Stimulated activated CD4-positive, alpha-beta T cell treated with anti-CD3 and anti-CD28 coated beads, Interleukin-1b, Interleukin-23, amount 100 ng/mL, for 24 hours (primary cell): Measurements from ENCODE around the gene SSBP1.
"Not testable (repeated sequence)": the region's sequence is repeated elsewhere in the genome, so short reads cannot be mapped to it uniquely, and the experiment has no call there.

Source experiments
- DNase-seq, 4 experiments: peaks; one replicate each; pipeline ENCODE4 v3.0.0-alpha.2; 2020; ENCODE audit warnings: low read depth in 4 of 4, low spot score in 1 of 4

SSBP1 gene

DNA sequence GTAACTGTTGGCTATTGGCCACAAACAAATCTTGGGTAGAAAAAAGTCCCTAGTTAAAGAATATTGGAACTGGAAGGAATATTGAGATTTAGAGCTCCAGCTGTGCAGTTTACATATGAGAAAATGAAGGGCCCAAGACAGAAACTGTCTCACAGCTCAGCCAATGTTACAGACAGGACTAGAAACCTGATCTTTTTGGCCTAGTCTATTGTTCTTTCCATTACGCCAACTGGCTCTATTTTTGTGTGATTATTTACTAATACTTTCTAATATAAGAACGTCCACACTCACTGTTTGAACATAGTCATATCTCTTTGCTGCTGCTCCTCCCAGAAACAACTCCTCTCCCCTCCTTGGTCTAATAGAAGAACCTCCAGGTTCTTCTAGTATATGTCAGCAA lies 28.8 kb upstream of the SSBP1 start:
- DNase-seq, result no peak

DNA sequence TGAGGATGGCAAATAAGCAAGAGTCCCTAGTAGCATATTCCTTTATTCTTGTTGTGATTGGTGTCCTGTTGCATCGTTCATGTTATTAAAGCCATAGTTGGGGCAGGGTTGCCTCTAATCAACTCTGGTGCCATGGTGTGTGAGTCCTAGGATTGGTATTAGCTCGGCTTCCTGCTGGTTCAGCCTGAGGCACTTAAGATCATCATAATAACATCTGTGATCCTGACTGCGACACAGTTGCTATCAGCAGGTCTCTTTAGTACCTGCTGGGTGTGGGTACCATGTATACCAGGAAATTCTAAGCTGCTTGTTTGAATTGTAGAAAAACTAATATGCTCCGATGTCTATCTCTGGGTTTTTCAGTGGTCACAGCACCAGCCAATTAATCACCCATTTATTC lies 28.4 kb upstream of the SSBP1 start:
- DNase-seq, result no peak

DNA sequence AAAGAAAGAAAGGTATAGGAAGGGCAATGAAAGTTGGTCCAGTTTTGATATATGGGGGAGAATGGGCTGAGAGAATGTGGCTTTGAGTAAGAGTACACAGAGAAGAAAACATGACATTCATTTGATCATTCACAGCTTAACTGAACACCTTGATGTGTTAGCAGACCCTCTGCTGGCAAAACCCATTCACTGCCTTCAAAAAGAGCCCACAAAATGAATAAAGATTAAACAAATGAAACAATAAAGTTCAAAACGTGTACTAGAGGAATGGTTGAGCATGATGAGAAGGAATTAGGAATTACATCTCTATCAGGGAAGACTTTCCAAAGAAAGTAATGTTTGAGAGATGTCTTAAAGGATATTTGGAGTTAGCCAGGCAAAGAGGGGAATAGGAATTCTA lies 27.9 kb upstream of the SSBP1 start:
- no peak for DNase-seq

DNA sequence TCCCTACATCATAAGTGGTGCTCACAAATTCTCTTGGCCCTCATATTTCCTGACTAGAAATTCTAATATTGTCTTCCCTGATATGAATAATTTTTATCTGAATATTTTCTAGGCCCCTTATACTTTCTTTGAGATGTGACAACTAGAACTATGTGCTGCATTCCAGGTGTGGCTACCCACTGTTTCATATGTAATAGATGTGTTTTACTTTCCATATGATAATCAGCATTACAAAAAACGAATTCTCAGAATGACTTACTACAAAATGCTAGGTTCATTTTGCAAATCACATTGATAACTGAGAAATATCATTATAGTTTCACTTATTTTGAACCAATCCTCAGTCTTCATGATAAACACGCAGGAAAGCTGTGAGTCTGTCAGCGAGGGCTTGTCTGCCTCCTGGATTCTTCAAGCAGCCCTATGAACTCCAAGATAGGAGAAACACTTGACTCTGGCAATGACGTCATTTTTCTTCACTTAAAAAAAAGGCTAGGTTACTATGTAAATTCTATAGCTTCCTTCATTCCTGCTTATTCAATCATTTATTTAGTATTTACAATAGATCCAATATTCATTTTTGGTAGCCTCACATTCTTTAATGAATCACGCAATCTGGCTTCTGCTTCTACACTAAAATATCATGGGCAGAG lies 25.4 kb upstream of the SSBP1 start:
- DNase-seq, result no peak

DNA sequence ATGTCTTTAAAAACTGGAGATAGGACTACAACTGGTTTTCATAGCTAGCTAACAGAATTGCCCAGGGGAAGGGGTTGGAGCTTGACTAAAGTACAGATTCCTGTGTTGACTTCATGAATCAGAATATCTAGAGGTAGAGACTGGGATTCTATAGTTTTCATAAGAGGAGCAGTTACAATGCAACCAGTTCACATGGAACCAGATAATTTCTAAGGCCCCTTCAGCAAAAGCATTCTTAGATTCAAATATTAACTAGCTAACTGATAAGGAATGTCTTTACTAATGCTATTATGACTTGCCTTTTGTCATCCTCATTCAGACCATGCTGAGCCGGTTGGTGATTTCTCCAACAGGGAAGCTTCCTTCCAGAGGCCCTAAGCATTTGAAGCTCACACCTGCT lies 24.3 kb upstream of the SSBP1 start:
- DNase-seq, result no peak

DNA sequence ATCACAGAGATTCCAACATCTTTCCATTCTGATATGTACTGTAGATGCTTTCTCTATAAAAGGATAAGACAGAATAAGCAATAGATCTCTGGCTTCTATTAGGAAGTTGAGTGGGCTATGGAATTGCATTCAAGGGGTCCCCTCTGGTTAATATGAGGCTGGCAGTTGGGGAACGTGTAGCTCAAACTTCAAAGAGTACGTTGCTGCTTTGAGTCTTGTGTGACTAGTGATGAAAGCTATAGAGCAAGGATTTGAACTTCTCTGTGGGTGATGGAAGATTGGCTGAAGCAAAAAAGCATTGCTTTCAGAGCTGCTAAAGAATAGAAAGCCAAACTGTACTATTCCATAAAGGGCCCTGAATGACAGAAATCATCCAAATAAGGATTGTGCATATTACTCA lies 23.6 kb upstream of the SSBP1 start:
- no peak for DNase-seq

DNA sequence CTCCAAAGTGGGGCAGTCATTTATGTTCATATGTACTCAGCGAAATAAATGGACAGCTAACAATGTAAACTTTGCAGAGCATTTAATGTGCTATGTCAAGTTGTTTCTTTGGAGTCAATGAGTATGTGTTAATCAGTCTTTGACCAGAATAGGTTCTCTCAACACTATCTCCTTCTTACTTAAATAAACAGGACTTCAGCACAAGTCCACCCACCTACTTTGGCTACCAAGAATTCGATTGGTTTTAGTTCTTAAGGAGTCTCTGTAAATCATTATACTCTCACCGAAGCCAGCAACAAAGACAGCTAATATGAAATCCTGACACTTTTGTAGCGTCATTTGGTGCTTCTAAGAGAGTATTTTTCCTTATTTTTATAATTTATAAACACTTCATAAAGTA lies 23.1 kb upstream of the SSBP1 start:
- no peak for DNase-seq

DNA sequence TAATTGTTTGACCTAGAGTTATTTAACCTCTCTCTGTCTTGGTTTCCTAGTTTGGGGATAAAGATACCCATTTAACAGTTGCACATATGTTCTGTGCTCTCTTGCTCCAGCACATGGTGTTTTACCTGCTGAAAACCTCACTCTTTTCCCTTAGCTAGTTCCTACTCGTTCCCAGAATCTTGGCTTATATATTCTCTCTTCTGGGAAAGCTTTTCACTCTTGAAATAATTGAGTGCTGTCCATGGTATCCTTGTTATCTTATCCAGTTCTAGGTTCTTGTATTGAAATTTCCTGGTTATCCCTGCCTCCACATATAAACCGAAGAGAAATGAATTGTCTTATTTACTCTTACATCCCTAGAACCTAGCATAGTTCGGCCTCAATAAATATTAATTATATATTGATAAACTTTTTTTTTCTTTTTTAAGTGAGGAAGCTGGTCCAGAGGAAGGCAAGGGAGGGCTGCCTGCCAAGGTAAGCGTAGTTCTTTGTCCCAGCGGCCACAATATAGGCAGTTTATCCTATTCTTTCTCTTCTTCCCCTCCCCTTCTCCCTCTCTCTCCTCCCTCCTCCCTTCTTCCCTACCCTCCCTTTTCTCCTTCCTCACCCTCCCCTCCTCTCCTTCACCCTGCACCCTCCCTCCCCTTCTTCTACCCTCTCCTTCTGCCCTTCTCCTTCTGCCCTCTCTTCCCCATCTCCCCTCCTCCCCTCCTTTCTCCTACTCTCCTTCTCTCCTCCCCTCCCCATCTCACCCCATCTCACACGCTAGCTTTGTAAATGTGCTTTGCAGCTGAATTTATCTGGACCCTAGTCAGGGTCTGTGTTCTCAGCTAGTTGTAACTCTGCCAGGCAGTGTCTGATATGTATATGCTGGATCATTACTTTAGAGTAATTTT lies 22.1 kb upstream of the SSBP1 start:
- DNase-seq, result no peak

DNA sequence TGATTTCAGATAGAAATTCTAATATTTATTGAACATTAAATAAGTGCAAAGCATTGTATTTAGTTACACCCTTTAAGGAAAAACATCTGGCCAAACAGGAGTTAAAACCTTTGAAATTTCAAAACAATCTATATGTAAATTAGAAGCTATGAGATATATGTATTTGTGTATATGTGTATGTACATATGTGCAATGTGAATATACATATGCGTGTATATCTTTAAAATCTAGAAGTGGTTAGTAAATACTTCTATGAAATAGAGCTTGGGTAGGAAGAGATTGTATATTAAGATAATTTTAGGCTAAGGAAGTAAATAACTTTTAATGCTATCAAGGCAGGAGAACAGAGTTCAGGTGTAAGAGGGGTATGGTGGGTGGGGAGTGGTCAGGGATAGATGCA lies 20.7 kb upstream of the SSBP1 start:
- DNase-seq, result no peak

DNA sequence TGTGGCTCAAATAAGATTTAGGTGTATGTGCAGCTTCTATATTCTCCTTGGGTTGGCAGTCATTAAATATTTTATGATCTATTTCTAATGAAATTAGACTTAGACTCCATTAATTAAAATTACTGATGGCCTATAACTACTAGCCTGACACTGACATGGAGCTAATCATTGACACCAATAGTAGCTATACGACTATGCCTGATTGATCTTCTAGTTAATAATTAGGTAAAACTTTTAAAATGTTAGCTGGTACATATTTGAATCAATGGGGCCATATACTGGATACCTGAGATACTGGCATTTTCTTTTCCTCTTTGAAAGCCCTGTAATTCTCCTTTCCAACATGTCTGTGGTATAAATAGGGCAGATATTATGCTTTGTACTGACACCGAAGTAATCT lies 15.6 kb upstream of the SSBP1 start:
- DNase-seq, result no peak

DNA sequence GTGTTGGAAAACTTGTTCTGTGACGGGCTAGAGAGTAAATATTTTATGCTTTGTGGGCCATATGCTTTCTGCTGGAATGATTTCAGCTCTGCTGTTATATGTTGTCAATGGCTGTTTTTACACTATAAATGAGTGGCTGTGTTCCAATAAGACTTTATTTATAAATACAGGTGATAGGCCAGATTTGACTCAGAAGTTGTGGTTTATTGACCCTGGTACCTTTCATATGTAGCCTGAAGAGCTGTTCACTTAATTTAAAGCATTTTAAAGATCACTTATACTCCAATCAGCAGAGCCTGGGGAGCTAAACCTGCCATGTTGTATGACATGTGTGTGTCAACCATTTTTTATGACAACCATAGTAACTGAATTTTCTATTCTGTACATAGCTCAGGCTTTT lies 9.1 kb upstream of the SSBP1 start:
- no peak for DNase-seq

DNA sequence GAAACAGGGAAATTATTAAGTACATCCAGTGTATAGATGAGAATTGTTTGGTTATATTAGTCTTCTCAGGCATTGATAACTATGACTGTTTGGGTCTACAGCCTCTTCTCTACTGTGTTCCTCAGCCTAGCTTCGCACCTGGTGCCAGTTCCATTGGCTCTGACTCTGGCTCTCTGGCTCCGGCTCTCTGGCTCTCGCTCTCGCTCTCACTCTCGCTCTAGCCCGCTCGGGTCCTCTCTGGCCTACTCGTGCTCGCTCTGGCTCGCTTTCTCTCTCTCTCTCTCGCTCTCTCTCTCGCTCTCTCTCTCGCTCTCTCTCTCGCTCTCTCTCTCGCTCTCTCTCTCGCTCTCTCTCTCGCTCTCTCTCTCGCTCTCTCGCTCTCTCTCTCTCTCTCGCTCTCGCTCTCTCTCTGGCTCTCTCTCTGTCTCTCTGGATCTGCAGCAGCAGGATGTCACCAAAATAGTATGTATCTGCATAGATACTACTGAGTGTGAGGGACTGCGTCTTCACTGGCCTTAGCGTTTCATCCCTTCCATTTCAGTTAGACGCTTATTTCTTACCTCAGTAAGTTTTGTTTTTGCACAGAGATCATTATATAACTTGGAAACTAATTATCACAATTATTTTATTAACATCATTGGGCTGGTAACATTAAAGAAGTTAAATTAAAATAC lies 6.5 kb upstream of the SSBP1 start:
- no peak for DNase-seq

DNA sequence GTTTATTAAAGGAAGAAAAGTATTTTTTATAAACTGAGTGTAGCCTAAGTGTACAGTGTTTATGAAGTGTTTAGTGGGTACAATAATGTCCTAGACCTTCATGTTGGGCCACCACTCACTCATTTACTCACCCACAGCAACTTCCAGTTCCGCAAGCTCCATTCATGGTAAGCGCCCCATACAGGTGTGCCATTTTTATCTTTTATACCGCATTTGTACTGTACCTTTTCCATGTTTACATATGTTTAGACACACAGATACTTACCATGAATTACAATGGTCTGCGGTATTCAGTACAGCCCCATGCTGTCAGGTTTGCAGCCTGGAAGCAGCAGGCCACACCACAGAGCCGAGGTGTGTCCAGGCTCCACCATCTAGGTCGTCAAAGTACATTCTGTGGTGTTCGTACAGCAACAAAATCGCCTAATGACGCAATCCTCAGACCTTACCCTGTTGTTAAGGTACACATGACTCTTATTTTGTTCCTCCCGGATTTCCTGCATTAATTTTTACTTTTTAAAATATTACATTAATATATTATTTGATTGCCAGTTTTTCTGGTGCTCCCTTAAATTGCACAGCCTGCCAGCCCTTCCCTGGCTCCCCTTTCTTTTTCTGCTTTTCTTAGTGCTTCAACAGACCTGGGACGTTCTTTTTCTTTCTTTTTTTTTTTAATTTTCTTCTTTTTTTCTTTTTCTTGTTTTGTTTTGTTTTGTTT lies 881 bp upstream of the SSBP1 start:
- no peak for DNase-seq

DNA sequence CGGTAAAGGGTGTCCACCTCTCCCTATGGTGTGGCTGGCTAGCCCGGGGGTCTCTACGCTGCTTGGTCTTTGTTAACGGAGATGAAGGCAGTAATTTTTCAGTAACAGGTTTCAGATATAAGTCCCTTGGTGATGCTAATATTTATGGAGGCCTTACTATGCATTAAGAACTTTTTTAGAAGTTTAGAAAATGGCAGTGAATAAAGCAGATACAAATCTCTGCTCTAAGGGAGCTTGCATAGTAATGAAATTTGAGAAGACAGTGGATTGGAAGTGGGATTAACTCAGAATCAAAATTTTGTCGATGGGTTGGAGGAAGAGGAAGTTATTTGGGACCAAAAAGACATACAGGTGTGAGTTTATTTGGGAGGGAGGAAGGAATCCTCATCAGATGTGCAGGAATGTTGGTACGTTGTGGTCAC lies 445 bp downstream of the SSBP1 start:
- DNase-seq, result no peak

DNA sequence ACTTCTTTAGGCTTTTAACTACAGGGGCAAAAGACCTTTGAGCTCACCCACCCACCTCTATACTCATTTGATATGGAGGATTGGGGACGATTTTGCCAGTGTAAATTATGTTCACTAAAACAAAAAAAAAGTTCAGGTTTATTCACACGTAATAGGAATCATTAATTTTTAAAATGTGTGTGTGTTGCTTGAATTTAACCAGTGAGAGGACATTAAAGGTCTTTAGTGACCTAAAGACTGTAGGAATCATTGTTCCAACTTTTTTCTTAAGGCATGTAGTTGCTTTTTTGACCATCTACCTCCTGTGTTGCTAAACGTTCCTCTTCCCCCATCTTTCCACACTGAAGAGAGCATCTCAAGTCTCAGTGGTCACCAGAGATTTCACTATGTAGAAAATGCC lies 1.1 kb downstream of the SSBP1 start:
- no peak for DNase-seq

DNA sequence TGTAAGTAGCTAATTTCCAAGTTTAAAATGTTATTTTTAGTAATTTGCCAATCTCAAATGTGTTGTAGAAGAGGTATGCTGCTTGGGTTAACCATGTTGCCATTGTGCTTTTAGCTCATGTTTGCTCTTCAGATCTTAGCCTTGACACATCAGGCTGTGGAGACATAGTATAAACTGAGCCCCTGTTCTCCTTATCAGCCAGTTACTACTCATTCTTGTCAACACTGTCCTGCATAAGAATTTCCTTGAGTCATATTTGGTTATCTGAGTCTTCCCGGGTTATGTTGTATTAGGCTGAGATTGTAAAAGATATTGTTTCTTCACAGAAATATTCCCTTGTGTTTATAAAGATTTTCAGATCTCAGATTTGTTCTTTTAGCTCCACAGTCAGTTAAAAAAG lies 4.1 kb downstream of the SSBP1 start:
- DNase-seq, result no peak

DNA sequence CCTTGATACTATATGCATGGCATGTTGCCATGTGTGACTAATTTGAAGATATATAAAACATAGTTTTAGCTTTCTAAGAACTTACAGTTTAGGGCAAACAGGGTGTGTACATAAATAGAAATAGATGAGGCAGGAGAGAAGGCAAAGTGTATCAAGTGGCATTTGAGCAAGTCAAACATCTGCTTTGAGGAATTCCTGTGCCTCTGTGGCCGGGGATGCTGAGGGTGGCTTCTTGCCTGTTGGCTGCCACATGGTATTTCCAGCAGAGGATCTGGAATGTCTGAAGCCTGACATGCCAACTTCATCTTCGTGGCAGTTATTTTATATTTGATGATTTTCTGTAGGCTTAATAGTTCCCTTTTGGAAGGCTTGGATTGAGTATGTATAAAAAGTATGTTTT lies 6.0 kb downstream of the SSBP1 start:
- no peak for DNase-seq

DNA sequence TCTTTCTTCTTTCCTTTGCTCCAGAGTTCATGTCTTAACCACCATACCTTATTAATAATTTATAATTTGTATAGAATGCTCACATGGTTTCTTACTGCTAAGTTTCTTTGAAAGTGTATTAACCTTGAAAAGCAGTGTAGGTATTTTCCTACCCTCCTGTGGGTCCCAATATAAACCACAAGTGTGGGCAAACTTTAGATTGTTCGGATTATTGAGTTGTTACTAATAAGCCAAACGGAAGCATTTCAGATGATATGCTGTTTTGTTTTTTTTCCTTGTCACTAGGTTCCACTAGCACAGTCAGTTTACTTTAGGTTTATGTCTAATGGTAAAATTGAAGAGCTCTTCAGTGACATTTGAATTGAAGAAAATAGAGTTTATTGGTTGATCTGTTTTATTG lies 10.2 kb downstream of the SSBP1 start:
- no peak for DNase-seq

DNA sequence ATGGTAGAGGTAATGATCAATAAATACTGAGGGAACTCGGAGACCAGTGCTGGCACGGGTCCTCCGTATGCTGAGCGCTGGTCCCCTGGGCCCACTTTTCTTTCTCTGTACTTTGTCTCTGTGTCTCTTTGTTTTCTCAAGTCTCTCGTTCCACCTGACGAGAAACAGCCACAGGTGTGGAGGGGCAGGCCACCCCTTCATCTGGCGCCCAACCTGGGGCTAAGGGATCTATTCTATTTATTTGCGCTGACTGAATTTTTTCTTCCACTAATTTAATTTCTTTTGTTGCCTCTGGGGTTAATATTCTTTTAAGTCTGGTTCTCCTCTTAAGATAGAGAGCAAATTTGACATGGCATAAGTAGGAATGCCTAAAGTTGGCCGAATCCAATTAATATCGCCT lies 13.7 kb downstream of the SSBP1 start:
- DNase-seq, result not testable (repeated sequence)

DNA sequence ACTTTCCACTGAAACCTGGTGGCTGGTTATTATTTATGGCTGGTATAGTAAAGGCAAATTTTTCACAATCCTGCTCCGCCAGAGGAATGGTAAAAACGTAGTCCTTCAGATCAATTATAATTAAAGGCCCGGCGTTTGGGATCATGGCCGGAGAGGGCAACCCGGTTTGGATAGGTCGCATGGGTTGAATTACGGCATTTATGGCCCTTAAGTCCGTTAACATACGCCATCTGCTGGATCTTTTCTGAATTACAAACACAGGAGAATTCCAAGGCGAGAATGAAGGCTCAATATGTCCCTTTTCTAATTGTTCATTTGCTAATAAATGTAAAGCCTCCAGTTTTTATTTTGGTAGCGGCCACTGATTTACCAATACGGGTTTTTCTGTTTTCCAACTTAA lies 14.5 kb downstream of the SSBP1 start:
- no peak for DNase-seq

DNA sequence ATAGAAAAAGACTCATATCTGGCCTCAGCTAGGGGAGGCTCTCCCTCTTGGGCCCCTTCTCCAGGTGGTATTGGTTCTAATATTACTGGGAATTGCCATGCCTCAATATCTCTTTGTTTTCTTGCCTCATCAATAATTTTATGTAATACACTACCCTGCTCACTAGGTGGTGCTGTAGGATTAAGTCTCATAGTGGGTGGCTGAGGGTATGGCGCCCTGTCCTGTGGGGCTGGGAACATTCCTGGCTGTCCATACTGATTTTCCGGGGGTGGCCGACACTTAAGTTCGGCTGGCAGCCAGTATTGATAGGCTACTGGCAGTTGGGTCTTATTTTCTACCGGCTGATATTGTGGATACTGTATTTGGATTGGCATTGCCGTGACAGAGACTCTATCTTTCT lies 16.8 kb downstream of the SSBP1 start:
- no peak for DNase-seq

DNA sequence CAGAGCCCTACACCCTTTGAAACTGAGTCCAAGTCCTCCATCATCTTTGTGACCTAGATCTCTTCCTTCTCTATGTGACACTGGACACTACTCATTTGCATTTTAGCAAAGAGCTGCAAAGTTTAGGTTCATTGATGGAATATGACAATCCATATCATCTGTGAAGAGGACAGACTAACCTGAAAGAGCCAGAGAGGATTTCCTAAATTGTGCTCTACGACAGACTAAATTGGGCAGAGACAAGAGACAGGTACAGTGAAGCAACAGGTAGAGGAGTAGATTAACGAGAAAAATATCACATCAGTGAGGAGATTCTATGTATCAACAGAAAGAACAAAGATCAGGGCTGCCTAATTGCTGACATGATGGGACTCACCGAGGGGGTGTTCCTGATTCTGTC lies 25.6 kb downstream of the SSBP1 start, which contains the start of gene TAS2R3:
Gene TAS2R3 (plus strand): TSS at position 301 of the 400 bp plus-strand sequence. CDS start 62 bp downstream, at position 363.
- DNase-seq, result no peak
